ENCODE data around the gene ARHGEF7. TPM values are rescaled to one million over a fixed set of nuclear protein-coding genes. Genes with fewer than 3 reads are reported as not detected.

Gene ARHGEF7
- total RNA-seq, 3 donors from 2014 or later: 55.3 to 82.5 (median 62.6) TPM

DNA sequence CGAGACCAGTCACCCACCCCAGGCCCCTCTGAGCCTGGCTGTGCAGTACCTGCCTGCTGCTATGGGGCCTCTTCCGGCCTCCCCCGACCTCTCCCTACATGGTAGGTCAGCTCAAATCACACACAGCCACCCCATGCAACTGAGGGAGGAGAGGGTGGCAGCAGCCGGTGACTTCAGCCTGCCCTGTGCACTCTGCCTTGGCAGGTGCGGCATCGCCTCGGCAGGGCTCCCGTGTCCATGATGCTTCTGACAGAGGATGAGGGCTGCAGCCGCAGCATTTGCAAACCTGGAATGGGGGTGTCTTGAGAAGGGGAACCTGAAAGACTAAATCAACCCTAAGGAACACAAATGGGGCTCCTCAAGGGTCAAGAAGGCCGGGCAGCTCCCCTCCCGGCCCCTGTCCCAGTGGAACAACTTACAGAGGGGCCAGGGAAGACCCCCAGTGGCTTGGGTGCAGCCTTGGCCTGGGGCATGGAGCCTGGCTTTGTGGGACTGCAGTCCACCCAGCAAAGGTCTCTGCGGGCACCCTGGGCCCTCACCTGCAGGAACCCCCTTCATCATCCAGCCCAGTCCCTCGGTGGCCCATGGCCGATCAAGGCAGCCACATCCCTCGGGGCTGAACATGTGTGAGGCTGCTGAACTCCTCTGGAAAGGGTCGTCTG lies 212.0 kb downstream of the ARHGEF7 start:
- intact Hi-C loops (cut with DNase I, micrococcal nuclease): no loop called here
- ATAC-seq (no peak), DNase-seq (no peak)
- Histone ChIP-seq H3K36me3 (ENCODE audit: low read depth) (no peaks in the 10 kb centered on the region), H3K4me3 (no peak overlapping the region), H3K9me3 (no peaks in the 10 kb centered on the region), H3K4me1 (ENCODE audit: low read depth) (no peaks in the 10 kb centered on the region)
- TF ChIP-seq, protein P1, sequence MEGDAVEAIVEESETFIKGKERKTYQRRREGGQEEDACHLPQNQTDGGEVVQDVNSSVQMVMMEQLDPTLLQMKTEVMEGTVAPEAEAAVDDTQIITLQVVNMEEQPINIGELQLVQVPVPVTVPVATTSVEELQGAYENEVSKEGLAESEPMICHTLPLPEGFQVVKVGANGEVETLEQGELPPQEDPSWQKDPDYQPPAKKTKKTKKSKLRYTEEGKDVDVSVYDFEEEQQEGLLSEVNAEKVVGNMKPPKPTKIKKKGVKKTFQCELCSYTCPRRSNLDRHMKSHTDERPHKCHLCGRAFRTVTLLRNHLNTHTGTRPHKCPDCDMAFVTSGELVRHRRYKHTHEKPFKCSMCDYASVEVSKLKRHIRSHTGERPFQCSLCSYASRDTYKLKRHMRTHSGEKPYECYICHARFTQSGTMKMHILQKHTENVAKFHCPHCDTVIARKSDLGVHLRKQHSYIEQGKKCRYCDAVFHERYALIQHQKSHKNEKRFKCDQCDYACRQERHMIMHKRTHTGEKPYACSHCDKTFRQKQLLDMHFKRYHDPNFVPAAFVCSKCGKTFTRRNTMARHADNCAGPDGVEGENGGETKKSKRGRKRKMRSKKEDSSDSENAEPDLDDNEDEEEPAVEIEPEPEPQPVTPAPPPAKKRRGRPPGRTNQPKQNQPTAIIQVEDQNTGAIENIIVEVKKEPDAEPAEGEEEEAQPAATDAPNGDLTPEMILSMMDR (IDR thresholded peaks at IDR 0.05): no peak

DNA sequence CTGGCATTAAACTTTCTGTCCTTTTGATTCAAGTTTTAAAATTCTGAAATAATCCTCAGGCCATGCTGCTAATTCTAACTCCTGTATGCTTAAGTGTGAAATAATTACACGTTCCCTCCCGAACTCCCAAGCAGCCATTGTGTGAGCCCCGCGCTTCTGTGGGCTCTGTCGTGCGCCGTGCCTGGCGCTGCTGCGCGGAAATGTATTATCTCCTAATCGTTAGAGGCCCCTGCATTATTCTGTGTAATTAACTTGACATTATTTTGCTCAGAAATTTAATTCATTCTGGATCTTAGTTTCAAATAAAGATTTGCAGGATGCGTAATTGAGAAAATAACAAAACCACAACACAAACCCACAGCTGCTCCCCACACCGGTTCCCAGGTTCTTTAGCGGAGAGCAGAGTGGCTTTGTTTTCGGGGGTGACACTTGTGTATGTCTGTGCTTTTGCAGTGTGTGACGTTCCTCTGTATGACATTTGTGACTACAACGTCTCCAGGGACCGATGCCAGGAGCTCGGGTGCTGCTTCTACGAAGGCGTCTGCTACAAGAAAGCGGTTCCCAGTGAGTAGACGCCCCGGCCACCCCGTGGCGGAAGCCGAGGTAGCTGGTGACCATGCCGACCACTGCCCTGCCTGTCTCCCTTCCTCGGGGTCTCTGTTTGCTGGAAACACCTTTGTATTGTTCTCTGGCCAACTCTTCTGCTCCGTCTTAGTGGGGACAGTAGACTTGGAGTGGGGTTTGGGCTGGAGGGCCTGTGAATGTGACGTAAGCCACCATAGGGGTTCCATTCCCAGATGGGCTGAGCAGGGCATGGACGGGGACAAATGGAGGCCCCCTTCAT lies 212.8 kb downstream of the ARHGEF7 start:
- TF ChIP-seq, protein P1 (IDR thresholded peaks at IDR 0.05): no peak
- no peak for DNase-seq
- no peak for ATAC-seq
- no peaks in the 10 kb centered on the region for H3K9me3 ChIP-seq
- no peaks in the 10 kb centered on the region for H3K4me1 ChIP-seq (ENCODE audit: low read depth)
- no peak overlapping the region for H3K4me3 ChIP-seq
- intact Hi-C loops (cut with DNase I, micrococcal nuclease): no loop called here
- no peaks in the 10 kb centered on the region for H3K36me3 ChIP-seq (ENCODE audit: low read depth)

DNA sequence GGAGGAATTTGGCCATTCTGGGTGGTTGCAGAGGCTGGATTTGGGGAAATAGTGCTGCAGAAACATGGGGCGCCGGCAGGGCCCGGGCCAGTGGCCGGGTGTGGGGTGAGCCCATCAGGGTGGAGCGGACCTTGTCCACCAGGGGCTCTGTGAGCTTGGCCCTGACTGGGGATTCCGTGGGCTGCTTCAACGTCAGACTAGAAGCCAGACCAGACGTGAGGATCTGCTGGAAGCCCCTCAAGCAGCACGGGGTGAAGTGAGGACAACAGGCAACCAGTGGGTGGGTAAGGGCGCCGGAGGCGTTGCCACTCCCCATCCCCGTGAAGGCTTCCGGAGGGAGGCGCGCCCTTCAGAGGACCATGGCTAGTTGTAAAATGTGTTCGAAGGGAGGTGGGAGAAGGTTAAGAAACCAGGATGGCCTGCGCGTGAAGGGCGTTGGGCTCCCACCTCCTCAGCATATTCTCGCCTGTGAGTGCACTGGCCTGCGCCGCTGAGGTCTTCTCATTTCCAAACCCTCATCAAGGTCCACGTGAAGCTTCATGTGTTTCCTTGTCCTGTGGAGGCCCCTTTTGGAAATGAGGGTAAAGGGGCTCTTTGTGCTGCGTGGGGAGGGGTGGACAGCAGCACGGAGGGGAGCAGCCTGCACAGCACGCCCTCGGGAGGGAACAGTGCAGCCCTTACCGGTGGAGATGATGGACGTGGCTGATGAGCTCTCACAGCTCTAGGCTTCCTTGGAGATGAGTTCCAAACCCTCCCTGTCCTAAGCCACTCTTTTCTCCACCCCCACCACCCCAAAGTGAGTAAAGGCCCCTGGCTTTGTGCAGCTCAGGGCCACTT lies 213.7 kb downstream of the ARHGEF7 start:
- DNase-seq: no peak
- ATAC-seq: no peak
- TF ChIP-seq, protein P1 (IDR thresholded peaks at IDR 0.05): no peak
- Histone ChIP-seq H3K9me3 (no peaks in the 10 kb centered on the region), H3K4me3 (no peak overlapping the region), H3K36me3 (ENCODE audit: low read depth) (no peaks in the 10 kb centered on the region), H3K4me1 (ENCODE audit: low read depth) (no peaks in the 10 kb centered on the region)
- intact Hi-C loops (cut with DNase I, micrococcal nuclease): no loop called here

DNA sequence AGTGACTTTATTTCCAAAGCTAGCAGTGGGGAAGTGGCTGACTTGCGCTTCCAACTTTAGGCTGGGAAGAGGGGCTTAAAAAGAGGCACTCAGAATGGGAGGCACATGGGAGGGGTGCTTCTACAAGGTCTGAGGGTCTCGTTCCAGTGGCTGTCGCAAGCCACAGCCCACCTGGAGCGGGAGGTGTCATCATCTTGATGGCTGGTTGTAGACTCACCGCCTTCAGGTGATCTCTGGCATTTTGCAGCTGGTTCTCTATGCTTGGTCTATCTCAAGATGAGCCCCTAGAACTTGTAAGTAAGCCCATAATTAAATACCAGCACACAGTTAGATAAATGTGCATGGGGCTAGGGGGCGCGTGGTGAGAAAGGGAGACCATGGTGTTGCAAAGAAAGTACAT lies 214.5 kb downstream of the ARHGEF7 start:
- TF ChIP-seq, protein P1 (IDR thresholded peaks at IDR 0.05): no peak
- intact Hi-C loops (cut with DNase I, micrococcal nuclease): no loop called here
- no peaks in the 10 kb centered on the region for H3K36me3 ChIP-seq (ENCODE audit: low read depth)
- no peaks in the 10 kb centered on the region for H3K4me1 ChIP-seq (ENCODE audit: low read depth)
- DNase-seq (no peak), ATAC-seq (no peak)
- no peaks in the 10 kb centered on the region for H3K9me3 ChIP-seq
- no peak overlapping the region for H3K4me3 ChIP-seq

DNA sequence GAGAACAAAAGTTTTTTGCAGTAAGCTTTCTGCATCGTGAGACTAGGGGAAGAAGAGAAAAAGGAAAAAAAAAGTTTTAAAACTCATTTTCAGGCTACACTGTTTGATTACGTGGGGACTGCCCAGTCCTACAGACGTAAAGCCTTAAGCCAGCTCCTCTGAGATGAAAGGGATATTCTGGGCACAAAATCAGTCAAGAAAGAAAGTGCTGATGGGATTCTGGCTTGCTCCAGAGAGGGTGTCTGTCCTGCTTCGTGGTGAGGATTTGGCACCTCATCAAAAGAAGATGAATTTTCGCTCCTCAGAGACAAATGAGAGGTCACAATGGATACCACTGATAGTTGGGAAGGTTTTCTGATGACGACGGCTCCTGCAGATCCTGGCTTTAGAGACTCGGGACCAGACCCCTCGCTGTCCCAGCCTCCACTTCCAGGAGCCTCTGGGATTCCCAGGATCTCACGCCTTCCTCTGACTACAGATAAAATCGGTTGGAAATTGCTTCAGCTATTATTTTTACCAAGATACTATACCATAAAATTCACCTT lies 215.0 kb downstream of the ARHGEF7 start:
- TF ChIP-seq, protein P1 (IDR thresholded peaks at IDR 0.05): no peak
- intact Hi-C loops (cut with DNase I, micrococcal nuclease): no loop called here
- Histone ChIP-seq H3K4me1 (ENCODE audit: low read depth) (no peaks in the 10 kb centered on the region), H3K36me3 (ENCODE audit: low read depth) (no peaks in the 10 kb centered on the region), H3K4me3 (no peak overlapping the region), H3K9me3 (no peaks in the 10 kb centered on the region)
- DNase-seq (no peak), ATAC-seq (no peak)

Data from mucosa of descending colon (tissue), 3 donors.